ENCODE data around the gene ALDH18A1.
"Not testable (repeated sequence)": the region's sequence is repeated elsewhere in the genome, so short reads cannot be mapped to it uniquely, and the experiment has no call there.

ALDH18A1 gene

DNA sequence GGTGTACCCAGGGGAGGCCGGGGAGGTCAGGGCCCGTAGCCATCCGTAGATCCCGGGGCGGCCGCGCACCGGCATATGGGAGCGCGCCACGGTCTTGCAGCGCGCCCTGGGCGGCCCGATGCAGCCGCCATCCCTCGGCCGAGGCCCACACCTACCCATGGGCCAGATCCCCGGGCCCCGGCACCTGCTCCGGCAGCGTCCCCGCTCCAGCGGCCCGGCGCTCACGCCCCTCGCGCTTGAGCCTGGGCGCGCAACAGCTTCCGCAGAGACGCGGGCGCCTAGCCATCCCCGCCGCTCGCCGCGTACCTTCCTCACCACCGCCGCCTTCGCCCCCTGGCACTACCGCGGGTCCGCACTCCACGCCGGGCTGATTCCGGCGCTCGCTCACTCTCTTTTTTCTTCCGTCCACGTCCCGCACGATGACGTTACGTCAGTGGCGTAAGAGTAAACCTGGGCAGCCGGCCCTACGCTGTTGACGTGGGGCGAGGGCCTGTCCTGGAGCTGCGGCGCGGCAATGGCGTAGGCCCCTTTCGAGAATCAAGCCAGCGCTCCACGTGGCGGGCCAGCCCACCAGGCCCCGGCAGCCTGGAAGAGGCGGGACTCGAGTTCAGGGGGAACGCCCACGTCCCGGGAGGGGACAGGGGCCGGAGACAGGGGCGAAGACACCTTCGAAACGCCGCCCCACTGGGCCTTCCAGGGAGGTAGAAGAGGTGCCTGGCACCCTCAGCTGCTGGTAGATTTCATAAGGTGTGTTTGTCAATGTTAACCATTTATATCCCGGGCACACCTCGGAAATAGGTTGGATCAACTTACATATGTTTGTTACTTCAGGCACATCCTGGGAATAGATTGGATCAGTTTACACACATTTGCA lies at the start of gene ALDH18A1:
Gene ALDH18A1, minus strand, starts transcription at position 421 of the 874 bp plus-strand sequence. CDS start 3,334 bp downstream, outside the sequence.
- peak; percentile 59 for DNase-seq (ENCODE audit: low read depth)

DNA sequence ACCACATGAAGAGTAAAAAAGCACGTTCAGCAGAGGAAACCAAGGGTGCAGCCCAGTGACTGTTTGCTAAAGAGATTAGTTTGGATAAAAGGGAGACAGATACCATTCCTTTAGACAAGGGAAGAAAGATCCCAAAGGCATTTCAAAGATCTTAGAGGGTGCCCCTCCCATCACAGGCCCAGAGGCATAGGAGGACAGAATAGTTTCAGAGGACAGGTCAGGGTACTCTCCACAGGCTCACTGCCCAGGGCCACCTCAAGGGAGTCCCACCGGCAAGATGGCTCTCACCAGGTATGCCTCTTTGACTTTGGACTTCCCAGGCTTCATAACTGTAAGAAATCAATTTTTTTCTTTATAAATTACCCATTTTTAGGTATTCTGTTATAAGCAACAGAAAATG lies 41.9 kb upstream of the ALDH18A1 start:
- DNase-seq (ENCODE audit: low read depth), result no peak

DNA sequence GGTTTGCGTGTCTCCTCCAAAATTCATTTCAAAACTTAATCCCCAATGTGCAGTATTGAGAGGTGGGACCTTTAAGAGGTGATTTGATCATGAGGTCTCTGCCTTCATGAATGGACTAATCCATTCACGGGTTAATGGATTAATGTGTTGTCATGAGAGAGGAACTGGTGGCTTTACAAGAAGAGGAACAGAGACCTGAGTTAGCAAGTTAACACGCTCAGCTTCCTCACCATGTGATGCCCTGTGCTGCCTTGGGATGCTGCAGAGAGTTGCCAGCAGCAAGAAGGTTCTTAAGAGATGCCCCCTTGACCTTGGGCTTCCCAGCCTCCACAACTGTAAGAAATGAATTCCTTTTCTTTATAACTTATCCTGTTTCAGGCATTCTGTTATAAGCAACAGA lies 40.9 kb upstream of the ALDH18A1 start:
- DNase-seq (ENCODE audit: low read depth), result no peak

GRCh38 chr10:95694665-95695064 lies 38.2 kb upstream of the ALDH18A1 start:
- DNase-seq (ENCODE audit: low read depth), result no peak

DNA sequence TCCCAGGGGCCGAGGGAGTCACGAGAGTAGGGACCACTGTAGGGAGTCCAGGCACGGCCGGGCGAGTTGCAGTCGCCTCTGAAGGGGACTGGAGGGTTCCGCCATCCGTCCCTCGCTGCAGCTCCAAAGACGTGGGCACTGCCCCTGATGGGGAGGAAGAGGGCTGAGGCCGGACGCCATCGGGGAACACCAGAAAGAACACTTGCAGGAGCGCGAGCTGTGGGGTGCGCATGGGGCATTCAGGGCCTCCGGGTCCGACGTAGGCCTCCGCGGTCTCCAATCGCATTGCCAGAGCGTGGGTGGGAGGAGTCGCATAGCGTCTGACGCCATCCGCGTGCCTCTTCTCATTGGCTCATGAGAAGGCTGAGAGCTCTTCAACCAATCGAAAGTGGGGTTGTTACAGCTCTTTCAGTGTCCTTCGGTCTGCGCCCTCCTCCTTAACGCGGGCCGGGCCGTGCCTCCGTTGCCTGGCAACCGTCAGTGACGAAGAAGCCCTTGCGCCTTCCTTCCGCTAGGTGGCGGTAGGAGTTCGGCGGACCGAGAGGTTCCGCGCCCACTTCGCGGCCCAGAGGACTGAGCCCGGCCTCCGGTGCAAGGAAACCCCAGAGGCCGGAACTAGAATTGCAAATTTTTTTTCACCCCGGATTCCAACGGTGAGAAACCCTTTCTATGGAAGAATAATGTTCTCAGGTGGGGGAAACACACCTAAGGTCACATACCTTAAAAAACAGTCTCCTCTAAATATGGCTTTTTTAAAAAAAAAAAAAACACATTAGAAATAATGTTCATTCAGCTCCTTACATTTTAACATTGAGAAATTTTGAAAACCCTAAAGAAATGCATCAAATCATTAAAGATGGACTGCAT lies 37.4 kb upstream of the ALDH18A1 start, which contains the start of gene TCTN3:
Gene TCTN3, minus strand, starts transcription at position 260 of the 867 bp plus-strand sequence. Its CDS starts 28 bp downstream, at position 232.
- peak; percentile 98 for DNase-seq (ENCODE audit: low read depth)

- DNase-seq (ENCODE audit: low read depth), result peak; percentile 5
These were observed 36.7 kb upstream of the ALDH18A1 start for GRCh38 chr10:95693071-95693667.

- no peak for DNase-seq (ENCODE audit: low read depth)
These were observed 34.8 kb upstream of the ALDH18A1 start for GRCh38 chr10:95691281-95691680.

GRCh38 chr10:95688648-95689047 lies 32.1 kb upstream of the ALDH18A1 start:
- DNase-seq (ENCODE audit: low read depth), result no peak

GRCh38 chr10:95683966-95684365 lies 27.5 kb upstream of the ALDH18A1 start:
- DNase-seq (ENCODE audit: low read depth), result no peak

GRCh38 chr10:95675403-95676116 lies 19.0 kb upstream of the ALDH18A1 start:
- no peak for DNase-seq (ENCODE audit: low read depth)

DNA sequence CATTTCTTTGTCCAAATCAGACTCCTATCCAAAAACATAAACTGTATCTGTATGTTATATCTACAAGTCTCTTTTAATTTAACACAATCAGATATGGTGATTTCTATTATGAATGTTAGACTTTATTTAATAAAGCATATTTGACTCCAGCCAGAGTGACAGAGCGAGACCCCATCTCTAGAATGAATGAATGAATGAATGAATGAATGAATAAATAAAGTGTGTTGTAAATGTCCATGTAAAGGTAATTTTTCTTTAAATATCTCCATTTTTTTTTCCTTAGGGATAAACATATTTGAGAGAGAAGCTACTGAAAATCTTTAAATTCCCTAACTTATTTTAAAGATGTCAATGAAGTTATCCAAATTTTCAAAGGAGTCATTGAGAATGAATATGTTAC lies 18.1 kb upstream of the ALDH18A1 start:
- no peak for DNase-seq (ENCODE audit: low read depth)

GRCh38 chr10:95672641-95673040 lies 16.1 kb upstream of the ALDH18A1 start:
- not testable (repeated sequence) for DNase-seq (ENCODE audit: low read depth)

GRCh38 chr10:95664543-95664942 lies 8.0 kb upstream of the ALDH18A1 start:
- DNase-seq (ENCODE audit: low read depth), result no peak

DNA sequence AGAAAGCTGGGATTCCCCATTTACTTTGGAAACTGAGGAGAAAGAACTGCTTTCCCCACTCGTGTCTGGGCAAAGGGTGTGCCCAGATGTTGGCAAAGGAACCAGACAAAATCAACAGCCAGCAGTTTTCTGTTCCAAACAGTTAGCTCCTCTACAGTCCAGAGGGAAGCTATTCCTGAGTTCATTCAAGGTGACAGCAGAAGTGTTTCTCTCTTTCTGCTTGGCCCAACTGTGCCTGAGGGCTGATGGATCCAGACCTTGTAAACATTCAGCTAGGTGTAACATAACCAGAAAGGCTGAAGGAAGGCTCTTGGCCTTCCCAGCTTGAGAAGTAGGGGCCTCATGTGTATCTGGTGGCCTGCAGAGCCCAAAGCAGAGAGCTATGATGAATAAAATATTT lies 7.0 kb upstream of the ALDH18A1 start:
- no peak for DNase-seq (ENCODE audit: low read depth)

DNA sequence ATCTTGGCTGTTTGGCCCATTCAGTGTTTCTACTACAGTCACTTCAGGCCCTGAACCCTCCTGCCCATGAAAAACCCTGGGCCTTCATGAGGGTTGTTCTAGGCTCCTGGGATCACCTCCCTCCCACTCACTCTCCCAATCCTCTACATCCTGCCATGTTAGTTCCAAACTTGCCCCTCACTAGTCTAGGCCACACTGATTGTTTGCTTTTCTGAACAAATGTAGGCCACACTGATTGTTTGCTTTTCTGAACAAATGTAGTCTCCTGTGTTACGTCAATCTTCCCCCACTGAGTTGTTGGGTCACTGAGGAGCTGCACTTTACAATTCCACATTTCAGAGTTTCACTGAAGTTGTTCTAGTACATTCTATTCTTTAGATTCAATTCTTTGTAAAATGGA lies 5.3 kb upstream of the ALDH18A1 start:
- no peak for DNase-seq (ENCODE audit: low read depth)

DNA sequence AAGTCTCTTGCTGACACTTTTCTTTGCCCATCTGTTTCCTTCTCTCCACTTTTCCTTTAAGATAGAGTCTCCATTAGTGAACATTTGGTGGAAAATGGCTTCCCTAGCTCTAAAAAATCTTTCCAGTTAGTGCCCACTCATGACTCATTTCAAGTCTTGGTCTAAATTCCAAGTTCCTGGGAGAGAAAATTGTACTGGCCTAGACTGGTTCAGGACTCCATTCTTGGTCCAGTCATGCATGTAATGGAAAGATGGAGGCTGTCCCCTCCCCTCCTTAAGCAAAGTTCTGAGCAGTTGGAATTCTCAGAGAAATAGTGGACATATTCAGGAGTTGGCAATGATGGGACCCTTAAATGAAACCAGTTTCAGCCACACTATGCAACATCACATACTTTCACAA lies 3.8 kb upstream of the ALDH18A1 start:
- no peak for DNase-seq (ENCODE audit: low read depth)

DNA sequence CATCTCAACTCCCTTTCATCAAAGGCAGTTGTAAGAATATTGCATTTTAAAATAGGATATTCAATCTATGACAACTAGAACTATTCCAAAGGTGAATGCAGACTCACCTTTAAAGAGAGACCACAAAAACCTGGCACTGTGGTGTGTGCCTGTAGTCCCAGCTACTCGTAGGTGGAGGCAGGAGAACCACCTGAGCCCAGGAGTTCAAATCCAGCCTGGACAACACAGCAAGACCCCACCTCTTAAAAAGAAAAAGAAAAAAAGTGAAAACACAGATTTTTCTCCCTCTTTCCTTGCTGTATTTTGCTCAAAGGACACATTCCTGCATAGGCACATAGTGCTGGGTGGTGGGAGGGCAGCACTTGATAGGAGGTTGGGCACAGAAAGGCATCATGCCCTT lies 739 bp upstream of the ALDH18A1 start:
- DNase-seq (ENCODE audit: low read depth), result no peak

GRCh38 chr10:95655571-95656290 lies 780 bp downstream of the ALDH18A1 start:
- DNase-seq (ENCODE audit: low read depth), result no peak

- DNase-seq (ENCODE audit: low read depth), result no peak
These were observed 2.6 kb downstream of the ALDH18A1 start for GRCh38 chr10:95653895-95654294.

- DNase-seq (ENCODE audit: low read depth), result no peak
These were observed 5.0 kb downstream of the ALDH18A1 start for GRCh38 chr10:95651346-95652060.
